HCT116 (cell line): Measurements from ENCODE around the gene CES3.

Source experiments
- CEBPB ChIP-seq: IDR thresholded peaks from 2 replicates; pipeline ENCODE4 v1.6.1; 2012; ENCODE audit warnings: low read depth
- CTCF ChIP-seq, 3 experiments: fragments of 200-600 bp in 1 of 3; sonication (generic) in 1 of 3; IDR thresholded peaks in 2 of 3; conservative IDR thresholded peaks in 1 of 3; 2 replicates each; pipeline ENCODE4 v1.5.1; 2012 to 2017; ENCODE audit warnings: low read depth in 2 of 3, low read length in 2 of 3, antibody characterized with exemption in 1 of 3, borderline replicate concordance in 1 of 3, control low read depth in 1 of 3, mild to moderate bottlenecking in 1 of 3, mixed read lengths in 1 of 3, mixed run types in 1 of 3, moderate library complexity in 1 of 3; ENCODE audit not compliant: insufficient read depth in 1 of 3
- EGR1 ChIP-seq: IDR thresholded peaks from 2 replicates; pipeline ENCODE4 v1.6.1; 2012; ENCODE audit warnings: low read depth
- EZH2 ChIP-seq: fragments of 200-600 bp; sonication (generic); IDR thresholded peaks from 2 replicates; pipeline ENCODE4 v1.6.1; 2017; ENCODE audit warnings: antibody characterized with exemption, mixed run types
- JUND ChIP-seq: IDR thresholded peaks from 2 replicates; pipeline ENCODE4 v1.6.1; 2012
- POLR2A ChIP-seq: IDR thresholded peaks from 2 replicates; pipeline ENCODE4 v1.7.0; 2011; ENCODE audit warnings: borderline replicate concordance; ENCODE audit not compliant: insufficient read depth, insufficient read length; ENCODE audit errors: extremely low read depth
- RAD21 ChIP-seq: IDR thresholded peaks from 2 replicates; pipeline ENCODE4 v1.6.1; 2012; ENCODE audit warnings: low read depth, mild to moderate bottlenecking
- REST ChIP-seq: IDR thresholded peaks from 2 replicates; pipeline ENCODE4 v1.6.1; 2012; ENCODE audit warnings: low read depth
- SIN3A ChIP-seq: IDR thresholded peaks from 2 replicates; pipeline ENCODE4 v1.6.1; 2012; ENCODE audit warnings: low read depth
- SP1 ChIP-seq: IDR thresholded peaks from 2 replicates; pipeline ENCODE4 v1.6.1; 2012; ENCODE audit warnings: low read depth
- TCF7L2 ChIP-seq: IDR thresholded peaks from 2 replicates; pipeline ENCODE4 v1.7.0; 2011; ENCODE audit warnings: borderline replicate concordance, inconsistent platforms; ENCODE audit not compliant: insufficient read depth, insufficient read length; ENCODE audit errors: extremely low read depth
- YY1 ChIP-seq: IDR thresholded peaks from 2 replicates; pipeline ENCODE4 v1.6.1; 2011; ENCODE audit warnings: low read length, low read depth, moderate library complexity, mild to moderate bottlenecking; ENCODE audit not compliant: insufficient replicate concordance; ENCODE audit errors: extremely low read depth

GRCh38 chr16:66946974-66947301 lies 14.1 kb upstream of the CES3 start:
- TF ChIP-seq CTCF (IDR thresholded peaks at IDR 0.05 in 2 of 3, conservative IDR thresholded peaks at IDR 0.05 in 1 of 3; ENCODE audit: borderline replicate concordance in 1 of 3, insufficient read depth in 1 of 3, low read depth in 2 of 3, low read length in 2 of 3) (no peak), SIN3A (no peak), EGR1 (no peak), YY1 (no peak), EZH2 (no peak), RAD21 (no peak), CEBPB (no peak), JUND (no peak), POLR2A (no peak), REST (no peak), TCF7L2 (no peak), SP1 (no peak)
